ENCODE data around the gene MAN2B1. TPM values are rescaled to one million over a fixed set of nuclear protein-coding genes. Genes with fewer than 3 reads are reported as not detected.

MAN2B1 gene
- total and polyA plus RNA-seq, 2 experiments from 2014 or later: 33.2 to 60.8 TPM

- no peak for TF ChIP-seq NANOG (IDR thresholded peaks at IDR 0.05; ENCODE audit: borderline replicate concordance)
- no peak for TF ChIP-seq ZNF114 (CRISPR knock-in tag; IDR thresholded peaks at IDR 0.05)
- no peak for TF ChIP-seq REST (IDR thresholded peaks at IDR 0.05; ENCODE audit: unreplicated experiment)
These were observed 42.1 kb upstream of the MAN2B1 start (continued) for GRCh38 chr19:12708641-12709040.

GRCh38 chr19:12706332-12706718, 39.8 kb upstream of the MAN2B1 start:
- Mint-ChIP-seq H3K9me3 (no peaks in the 10 kb centered on the region), H3K4me1 (peaks cover 9% of the 10 kb centered on the region; the same call in 2 of the 3 replicates), H3K4me3 (no peak overlapping the region), H3K36me3 (ENCODE audit: low read depth) (peaks cover 93% of the 10 kb centered on the region), H3K27me3 (ENCODE audit: insufficient read depth, low read depth, poor library complexity) (peaks cover 12% of the 10 kb centered on the region), H3K27ac (no peak overlapping the region)
- H3K4me2 ChIP-seq: no peak overlapping the region
- H2AFZ ChIP-seq: no peak overlapping the region
- H3K27me3 ChIP-seq (ENCODE audit: insufficient read depth): no peaks in the 10 kb centered on the region
- peaks cover 59% of the 10 kb centered on the region for H3F3A ChIP-seq (replicated peaks; ENCODE audit: low read depth)
- no peak for ATAC-seq
- H4K20me1 ChIP-seq (replicated peaks; ENCODE audit: insufficient read depth): peaks cover 28% of the 10 kb centered on the region
- H3K4me1 ChIP-seq (ENCODE audit: insufficient read depth): no peaks in the 10 kb centered on the region
- H3K79me2 ChIP-seq (replicated peaks; ENCODE audit: insufficient read depth): peaks cover 4% of the 10 kb centered on the region; the same call in 1 of the 2 replicates
- peaks cover 74% of the 10 kb centered on the region for H3K36me3 ChIP-seq (ENCODE audit: insufficient read depth)
- no peaks in the 10 kb centered on the region for H3K9me2 ChIP-seq (ENCODE audit: insufficient read depth)
- H3K4me3 ChIP-seq: no peak overlapping the region
- no peak for DNase-seq (ENCODE audit: low spot score)
- no peak overlapping the region for H3K27ac ChIP-seq (ENCODE audit: low read depth)
- TF ChIP-seq ETS1 (IDR thresholded peaks at IDR 0.05) (no peak), ZNF462 (CRISPR knock-in tag; IDR thresholded peaks at IDR 0.05) (no peak), EZH2phosphoT487 (IDR thresholded peaks at IDR 0.05; ENCODE audit: unreplicated experiment) (no peak), EZH2 (IDR thresholded peaks at IDR 0.05; ENCODE audit: low read depth, unreplicated experiment) (no peak), NANOG (IDR thresholded peaks at IDR 0.05; ENCODE audit: borderline replicate concordance) (no peak), STAT1 (IDR thresholded peaks at IDR 0.05; ENCODE audit: unreplicated experiment) (no peak), REST (IDR thresholded peaks at IDR 0.05; ENCODE audit: unreplicated experiment) (no peak), ZNF114 (CRISPR knock-in tag; IDR thresholded peaks at IDR 0.05) (no peak)
